Mammary epithelial cell (primary cell): ENCODE results near the gene KLHL4.

Source experiments
- EZH2 ChIP-seq: IDR thresholded peaks from 2 replicates; pipeline ENCODE4 v1.6.1; 2012; ENCODE audit warnings: low read length, inconsistent platforms, borderline replicate concordance
- TF ChIP-seq, protein P1 (sequence below), 2 donors: IDR thresholded peaks in 1 of 2; conservative IDR thresholded peaks in 1 of 2; 2 replicates each; pipeline ENCODE4 v1.5.1; 2011 to 2012; ENCODE audit warnings: inconsistent platforms in 2 of 2, low read length in 2 of 2, mild to moderate bottlenecking in 2 of 2, control low read depth in 1 of 2, low read depth in 1 of 2; ENCODE audit not compliant: insufficient read depth in 1 of 2; ENCODE audit errors: extremely low read depth in 1 of 2

DNA sequence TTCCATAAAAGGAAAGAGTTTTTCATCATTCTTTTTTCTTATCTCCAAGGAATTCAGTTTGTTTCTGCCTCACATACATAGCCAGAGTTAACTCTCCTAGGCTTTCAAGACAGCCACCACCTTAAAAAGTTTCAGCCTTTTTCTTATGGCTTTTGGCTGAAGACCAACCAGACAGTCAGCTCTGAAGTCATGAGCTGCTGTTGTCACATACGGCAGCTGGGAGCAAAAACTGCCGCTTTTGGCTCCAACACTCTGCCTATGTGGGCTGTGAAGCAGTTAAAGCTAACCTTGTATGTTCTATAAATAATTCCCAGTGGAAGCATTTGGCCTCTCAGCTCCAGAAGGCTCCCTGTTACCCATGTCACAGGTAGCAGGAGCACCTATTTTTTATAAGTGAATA lies 104.1 kb downstream of the KLHL4 start:
- TF ChIP-seq, protein P1, sequence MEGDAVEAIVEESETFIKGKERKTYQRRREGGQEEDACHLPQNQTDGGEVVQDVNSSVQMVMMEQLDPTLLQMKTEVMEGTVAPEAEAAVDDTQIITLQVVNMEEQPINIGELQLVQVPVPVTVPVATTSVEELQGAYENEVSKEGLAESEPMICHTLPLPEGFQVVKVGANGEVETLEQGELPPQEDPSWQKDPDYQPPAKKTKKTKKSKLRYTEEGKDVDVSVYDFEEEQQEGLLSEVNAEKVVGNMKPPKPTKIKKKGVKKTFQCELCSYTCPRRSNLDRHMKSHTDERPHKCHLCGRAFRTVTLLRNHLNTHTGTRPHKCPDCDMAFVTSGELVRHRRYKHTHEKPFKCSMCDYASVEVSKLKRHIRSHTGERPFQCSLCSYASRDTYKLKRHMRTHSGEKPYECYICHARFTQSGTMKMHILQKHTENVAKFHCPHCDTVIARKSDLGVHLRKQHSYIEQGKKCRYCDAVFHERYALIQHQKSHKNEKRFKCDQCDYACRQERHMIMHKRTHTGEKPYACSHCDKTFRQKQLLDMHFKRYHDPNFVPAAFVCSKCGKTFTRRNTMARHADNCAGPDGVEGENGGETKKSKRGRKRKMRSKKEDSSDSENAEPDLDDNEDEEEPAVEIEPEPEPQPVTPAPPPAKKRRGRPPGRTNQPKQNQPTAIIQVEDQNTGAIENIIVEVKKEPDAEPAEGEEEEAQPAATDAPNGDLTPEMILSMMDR (conservative IDR thresholded peaks at IDR 0.05 in 1 of 2, IDR thresholded peaks at IDR 0.05 in 1 of 2; ENCODE audit: extremely low read depth in 1 of 2, insufficient read depth in 1 of 2, low read depth in 1 of 2, low read length in 2 of 2) = no peak
- TF ChIP-seq EZH2 = no peak
